SK-N-MC (cell line): ENCODE data around the gene PEF1.

Experiments used
- EZH2 ChIP-seq: fragments of 200-600 bp; sonication (generic); IDR thresholded peaks from one replicate; pipeline ENCODE4 v1.6.1; 2017; ENCODE audit warnings: antibody characterized with exemption
- POLR2AphosphoS5 ChIP-seq: IDR thresholded peaks from 2 replicates; pipeline ENCODE4 v1.6.1; 2012; ENCODE audit warnings: mild to moderate bottlenecking, low read depth, low read length, borderline replicate concordance

DNA sequence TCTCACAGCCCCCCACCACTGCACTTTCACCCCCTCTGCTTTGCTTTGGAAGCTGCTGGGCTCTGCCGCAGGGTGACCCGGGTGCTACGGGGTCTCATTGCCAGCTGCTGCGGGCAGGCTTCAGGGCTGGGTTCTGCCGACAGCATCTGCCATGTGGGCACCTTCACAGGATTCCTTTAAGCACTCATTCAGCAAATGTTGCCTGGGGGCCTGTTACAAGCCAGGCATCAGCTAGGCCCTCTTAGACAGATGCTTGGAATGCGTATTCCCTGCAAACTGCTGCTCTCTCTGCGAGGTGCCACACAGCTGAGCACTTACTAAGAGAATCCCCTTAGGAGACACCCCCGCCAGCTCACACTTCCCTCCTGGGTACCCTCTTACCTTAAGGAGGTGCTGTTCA, 29.9 kb upstream of the PEF1 start:
- TF ChIP-seq POLR2AphosphoS5 (no peak), EZH2 (no peak)
